Activated T-cell treated with anti-CD3 and anti-CD28 coated beads, Interleukin-2, amount 50 U/mL, for 72 hours (primary cell): Measurements from ENCODE around the gene MMP28. TPM values are rescaled to one million over a fixed set of nuclear protein-coding genes. Genes with fewer than 3 reads are reported as not detected.

Source experiments
- ATAC-seq, 2 donors: fragments of 150-1000 bp; cut with Tn5 transposase; replicated peaks in 1 of 2; 2 replicates each; pipeline ENCODE4 v1.10.0; 2021; ENCODE audit warnings: moderate library complexity in 2 of 2, mild to moderate bottlenecking in 1 of 2
- DNase-seq, 2 donors: peaks; one replicate each; pipeline ENCODE4 v3.0.0; 2021 to 2022; ENCODE audit warnings: mixed read lengths in 1 of 2
- H3K27ac Mint-ChIP-seq: one replicate; pipeline ENCODE4 v1.8.0; 2022; ENCODE audit warnings: mild to moderate bottlenecking, moderate library complexity, mixed read lengths
- H3K27me3 Mint-ChIP-seq: one replicate; pipeline ENCODE4 v1.8.0; 2022; ENCODE audit warnings: low read depth, mixed read lengths
- H3K36me3 Mint-ChIP-seq, 2 donors: one replicate each; pipeline ENCODE4 v1.8.0; 2022; ENCODE audit warnings: mixed read lengths in 2 of 2, mild to moderate bottlenecking in 1 of 2; ENCODE audit not compliant: insufficient read depth in 2 of 2
- H3K4me1 Mint-ChIP-seq: one replicate; pipeline ENCODE4 v1.8.0; 2022; ENCODE audit warnings: low read depth, mixed read lengths
- H3K4me3 Mint-ChIP-seq, 2 donors: one replicate each; pipeline ENCODE4 v1.8.0; 2022; ENCODE audit warnings: mild to moderate bottlenecking in 2 of 2, mixed read lengths in 2 of 2, moderate library complexity in 2 of 2
- H3K9me3 Mint-ChIP-seq, 2 donors: one replicate each; pipeline ENCODE4 v1.8.0; 2022; ENCODE audit warnings: mixed read lengths in 2 of 2
- total RNA-seq, 2 donors: library from RNA; stranded (reverse); gene quantifications; one replicate each; pipeline ENCODE4 v1.2.3, GENCODE V29; 2022

Gene MMP28
- total RNA-seq, 2 donors from 2014 or later, result 0.96 TPM; not detected in 1

DNA sequence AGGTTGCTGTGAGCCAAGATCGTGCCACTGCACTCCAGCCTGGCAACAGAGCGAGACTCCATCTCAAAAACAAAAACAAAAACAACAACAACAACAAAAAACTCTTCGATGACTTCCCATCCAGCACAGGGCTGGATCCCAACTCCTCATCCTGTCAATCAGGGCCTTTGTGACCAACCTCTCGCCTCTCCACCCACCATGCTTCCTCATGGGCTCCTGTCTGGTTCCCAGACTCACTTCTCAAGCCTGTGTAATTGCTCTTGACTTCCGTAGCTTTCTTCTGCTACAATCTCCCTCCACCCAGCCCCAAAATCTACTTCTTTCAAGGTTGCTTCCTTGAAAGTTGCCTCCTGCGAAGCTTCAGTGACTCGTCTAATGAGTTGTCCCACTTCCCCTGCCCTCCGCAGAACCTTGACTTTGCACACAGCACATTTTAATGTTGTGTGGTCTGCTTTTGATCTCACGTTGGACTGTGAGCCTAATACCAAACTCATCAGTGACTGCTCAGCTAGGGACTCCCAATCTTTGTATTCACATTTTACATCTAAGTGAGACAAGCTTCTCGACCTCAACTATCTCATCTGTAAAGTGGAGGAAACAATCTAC lies 64.9 kb downstream of the MMP28 start:
- peak overlapping the region; percentile 76 to 81 for H3K4me3 Mint-ChIP-seq
- H3K4me1 Mint-ChIP-seq, result peaks cover 14% of the 10 kb centered on the region
- DNase-seq (no peak), ATAC-seq (peak; percentile 30 to 33)
- no peaks in the 10 kb centered on the region for H3K27me3 Mint-ChIP-seq
- peaks cover under 1 to 2% of the 10 kb centered on the region in 2 donors for H3K36me3 Mint-ChIP-seq
- H3K9me3 Mint-ChIP-seq, result no peaks in the 10 kb centered on the region
- peak overlapping the region; percentile 51 for H3K27ac Mint-ChIP-seq

DNA sequence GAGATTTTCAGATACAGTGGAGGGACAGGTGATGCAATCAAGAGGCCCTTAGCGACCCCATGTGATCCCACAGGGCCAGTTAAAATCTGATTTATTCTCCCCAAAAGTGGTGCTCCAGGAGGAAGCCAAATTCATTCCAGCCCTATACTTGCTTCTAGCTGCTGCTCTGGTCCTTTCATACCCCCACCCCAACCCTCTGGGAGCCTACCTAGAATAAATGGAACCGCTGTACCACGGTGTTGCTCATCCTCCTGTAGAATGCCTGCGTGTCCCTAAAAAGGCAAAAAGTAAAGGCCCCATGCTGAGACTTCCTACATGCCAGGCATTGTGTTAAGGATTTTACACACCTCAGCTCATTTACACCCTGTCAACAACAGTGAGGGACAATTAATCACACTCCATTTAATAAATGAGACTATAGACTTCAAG lies 66.0 kb downstream of the MMP28 start:
- no peak for ATAC-seq
- H3K36me3 Mint-ChIP-seq, result peaks cover 2 to 9% of the 10 kb centered on the region in 2 donors
- H3K4me3 Mint-ChIP-seq, result no peak overlapping the region
- no peaks in the 10 kb centered on the region for H3K9me3 Mint-ChIP-seq
- no peak overlapping the region for H3K27ac Mint-ChIP-seq
- DNase-seq, result no peak
- peaks cover 14% of the 10 kb centered on the region for H3K4me1 Mint-ChIP-seq
- H3K27me3 Mint-ChIP-seq, result no peaks in the 10 kb centered on the region

DNA sequence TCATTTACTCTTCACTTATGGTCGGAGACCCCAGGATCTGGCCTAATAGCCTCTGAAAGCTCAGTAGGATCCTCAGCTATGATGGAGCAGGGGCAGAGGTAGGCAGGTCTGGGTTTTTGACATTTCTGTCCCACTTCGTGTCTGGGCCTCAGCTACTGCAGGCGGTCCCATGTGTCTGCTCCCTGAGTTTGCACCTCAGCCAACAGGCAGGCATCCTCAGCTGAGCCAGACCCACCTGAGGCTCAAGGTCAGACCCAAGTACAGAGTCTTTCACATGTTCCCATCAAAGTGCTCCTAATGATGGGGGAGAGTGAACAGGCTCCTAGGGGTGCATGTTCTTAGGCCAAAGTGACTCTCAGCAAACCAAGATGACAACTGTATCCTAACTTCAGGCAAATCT lies 66.9 kb downstream of the MMP28 start:
- no peak for DNase-seq
- no peak for ATAC-seq
- Mint-ChIP-seq H3K4me3 (no peak overlapping the region), H3K9me3 (no peaks in the 10 kb centered on the region), H3K27ac (no peak overlapping the region), H3K4me1 (peaks cover 14% of the 10 kb centered on the region), H3K36me3 (peaks cover 4 to 9% of the 10 kb centered on the region in 2 donors), H3K27me3 (no peaks in the 10 kb centered on the region)

DNA sequence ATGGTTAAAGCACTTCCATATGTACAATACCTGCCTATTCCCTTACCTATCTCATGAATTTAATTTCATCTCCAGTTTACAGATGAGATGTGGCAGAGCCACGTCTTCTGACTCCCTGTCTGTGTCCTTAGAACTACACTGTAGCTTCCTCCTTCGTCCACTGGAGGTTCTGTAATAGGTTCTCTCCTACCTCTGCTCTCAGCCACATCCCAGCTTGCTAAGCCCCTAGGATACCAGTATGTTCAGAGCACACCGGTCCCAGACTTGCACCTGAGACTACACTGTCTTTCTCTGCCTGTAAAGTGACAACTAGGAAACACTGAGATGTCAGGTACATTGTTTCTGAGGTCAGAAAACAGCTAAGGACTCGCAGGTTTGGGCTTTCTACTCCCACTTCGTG lies 67.8 kb downstream of the MMP28 start:
- H3K4me3 Mint-ChIP-seq, result no peak overlapping the region
- H3K9me3 Mint-ChIP-seq, result no peaks in the 10 kb centered on the region
- no peak for DNase-seq
- peaks cover 4 to 9% of the 10 kb centered on the region in 2 donors for H3K36me3 Mint-ChIP-seq
- ATAC-seq, result no peak
- H3K27ac Mint-ChIP-seq, result no peak overlapping the region
- peaks cover 14% of the 10 kb centered on the region for H3K4me1 Mint-ChIP-seq
- no peaks in the 10 kb centered on the region for H3K27me3 Mint-ChIP-seq

DNA sequence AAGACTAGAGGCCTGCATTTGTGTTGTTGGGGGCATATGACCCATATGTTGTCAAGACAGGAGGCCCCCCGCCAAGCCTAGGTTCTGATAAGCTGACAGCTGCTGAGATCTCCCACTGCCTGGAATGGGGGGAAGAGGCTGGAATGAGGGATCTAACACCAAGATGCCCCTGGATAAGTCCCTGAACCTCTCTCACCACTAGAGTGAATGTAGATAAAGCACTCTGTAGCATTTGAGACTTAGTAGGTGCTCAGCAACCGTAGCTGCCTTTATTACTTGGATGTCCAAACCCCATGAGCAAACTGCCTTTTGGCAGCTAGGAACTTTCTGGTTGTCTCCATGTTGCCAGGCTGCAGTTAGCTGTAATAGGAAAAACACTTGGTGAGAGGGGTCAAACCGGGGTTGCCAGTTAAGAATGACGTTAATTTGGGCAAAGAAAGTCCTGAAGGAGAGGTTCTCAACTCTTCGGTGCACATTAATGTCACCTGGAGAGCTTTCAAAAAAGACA lies 68.4 kb downstream of the MMP28 start:
- H3K36me3 Mint-ChIP-seq, result peaks cover 4 to 9% of the 10 kb centered on the region in 2 donors
- no peak for DNase-seq
- no peak overlapping the region for H3K27ac Mint-ChIP-seq
- no peak overlapping the region for H3K4me3 Mint-ChIP-seq
- no peak for ATAC-seq
- no peaks in the 10 kb centered on the region for H3K9me3 Mint-ChIP-seq
- H3K27me3 Mint-ChIP-seq, result no peaks in the 10 kb centered on the region
- H3K4me1 Mint-ChIP-seq, result peaks cover 14% of the 10 kb centered on the region

DNA sequence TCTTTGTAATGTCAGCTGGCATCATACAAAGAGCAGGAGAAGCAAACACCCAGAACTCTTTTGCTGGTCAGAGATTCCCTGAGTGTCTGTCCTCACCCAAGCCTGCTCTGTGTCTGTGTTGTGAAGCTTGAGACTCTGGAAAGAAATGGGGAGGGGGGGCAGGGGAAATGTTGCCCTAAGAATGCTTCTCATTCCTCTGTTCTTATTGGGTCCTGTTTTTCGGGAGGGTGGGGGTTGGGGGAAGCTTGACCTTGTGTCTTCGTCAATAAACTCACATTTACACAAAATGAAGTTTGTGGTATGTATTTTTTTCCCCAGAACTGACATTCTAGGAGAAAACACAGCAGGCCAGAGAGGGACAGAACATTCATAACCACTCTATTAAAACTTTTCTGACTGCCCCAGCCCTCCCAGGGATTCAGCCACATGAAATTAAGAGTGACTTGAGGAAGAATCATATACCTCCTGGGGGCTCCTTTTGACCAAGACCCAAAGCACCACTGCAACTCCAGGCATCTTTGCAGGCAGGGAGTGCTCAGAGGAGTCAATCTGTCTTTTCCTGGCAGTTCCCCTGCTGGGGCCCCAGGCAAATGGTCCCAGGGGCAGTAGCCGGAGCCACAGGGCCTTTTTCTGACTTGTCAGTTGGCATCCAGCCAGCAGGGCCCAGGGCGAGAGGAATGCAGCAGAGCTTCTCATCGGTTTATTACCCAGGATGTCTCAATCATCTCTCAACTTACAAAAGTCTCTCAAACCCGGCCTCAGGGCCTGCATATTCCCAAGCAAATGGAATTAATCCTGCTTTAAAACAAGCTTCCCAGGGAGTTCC lies 69.1 kb downstream of the MMP28 start:
- no peaks in the 10 kb centered on the region for H3K9me3 Mint-ChIP-seq
- H3K27me3 Mint-ChIP-seq, result no peaks in the 10 kb centered on the region
- ATAC-seq (no peak), DNase-seq (no peak)
- H3K27ac Mint-ChIP-seq, result no peak overlapping the region
- no peak overlapping the region for H3K4me3 Mint-ChIP-seq
- peaks cover 4 to 10% of the 10 kb centered on the region in 2 donors for H3K36me3 Mint-ChIP-seq
- peaks cover 14% of the 10 kb centered on the region for H3K4me1 Mint-ChIP-seq

DNA sequence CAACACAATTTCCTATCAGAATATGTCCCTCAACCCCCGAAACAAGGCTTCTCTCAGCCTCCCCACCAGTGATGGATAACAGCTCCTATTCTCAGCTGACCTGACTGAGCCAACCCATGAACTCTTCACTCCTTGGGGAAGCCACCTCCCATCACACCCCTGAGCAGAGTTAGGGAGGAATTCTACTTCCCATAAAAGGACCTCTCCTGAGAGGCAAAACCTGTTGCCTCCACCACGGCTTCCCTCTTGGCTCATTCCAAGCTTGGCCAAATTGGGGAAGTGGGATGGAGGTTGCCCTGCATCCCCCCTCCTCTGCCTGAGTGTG lies 69.7 kb downstream of the MMP28 start:
- DNase-seq (no peak), ATAC-seq (no peak)

DNA sequence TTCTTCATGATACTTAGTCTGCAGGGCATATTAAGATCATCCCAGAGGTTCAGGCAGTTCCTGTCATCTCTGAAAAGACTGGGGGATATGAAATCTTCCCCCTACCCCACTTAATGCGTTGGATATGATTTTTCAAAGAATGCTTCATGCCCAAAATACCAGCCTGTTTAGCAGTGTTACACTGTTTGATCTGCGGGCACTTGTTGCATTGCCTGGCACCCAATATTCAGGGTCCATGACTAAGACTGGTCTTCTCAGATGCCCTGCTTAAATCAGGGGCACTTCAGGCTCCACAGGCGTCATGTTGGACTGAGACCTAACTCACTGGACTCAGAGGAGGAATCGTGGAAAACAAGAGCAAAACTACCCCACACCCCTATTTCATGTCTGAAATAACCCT lies 70.4 kb downstream of the MMP28 start:
- Mint-ChIP-seq H3K27me3 (no peaks in the 10 kb centered on the region), H3K4me1 (peaks cover 1% of the 10 kb centered on the region), H3K4me3 (no peak overlapping the region), H3K9me3 (no peaks in the 10 kb centered on the region), H3K27ac (no peak overlapping the region), H3K36me3 (peaks cover 6 to 15% of the 10 kb centered on the region in 2 donors)
- ATAC-seq (no peak), DNase-seq (no peak)

More for the DNA sequence above, 69.7 kb downstream of the MMP28 start:
- Mint-ChIP-seq H3K4me3 (no peak overlapping the region), H3K36me3 (peaks cover 4 to 13% of the 10 kb centered on the region in 2 donors), H3K4me1 (peaks cover 8% of the 10 kb centered on the region), H3K9me3 (no peaks in the 10 kb centered on the region), H3K27me3 (no peaks in the 10 kb centered on the region), H3K27ac (no peak overlapping the region)

DNA sequence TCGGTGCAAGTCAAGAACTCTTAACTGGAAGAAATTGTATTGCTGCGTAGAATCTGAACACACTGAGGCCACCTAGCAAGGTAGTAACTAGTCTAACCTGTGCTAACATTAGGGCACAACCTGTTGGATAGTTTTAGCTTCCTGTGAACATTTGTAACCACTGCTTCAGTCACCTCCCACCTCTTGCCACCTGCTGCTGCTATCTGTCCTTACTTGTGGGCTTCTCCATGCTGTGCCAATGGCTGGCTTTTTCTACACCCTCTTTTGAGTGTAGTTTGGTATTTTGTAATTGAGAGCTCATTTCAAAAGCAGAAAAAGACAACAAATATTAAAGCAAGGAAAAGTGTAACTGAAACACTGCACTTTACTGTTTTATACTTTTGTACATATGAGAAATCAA lies 71.7 kb downstream of the MMP28 start:
- ATAC-seq (peak in 1 of 2 donors; percentile 15), DNase-seq (no peak)
- Mint-ChIP-seq H3K9me3 (no peaks in the 10 kb centered on the region), H3K27ac (no peak overlapping the region), H3K4me1 (no peaks in the 10 kb centered on the region), H3K27me3 (no peaks in the 10 kb centered on the region), H3K36me3 (peaks cover 6 to 16% of the 10 kb centered on the region in 2 donors), H3K4me3 (no peak overlapping the region)

DNA sequence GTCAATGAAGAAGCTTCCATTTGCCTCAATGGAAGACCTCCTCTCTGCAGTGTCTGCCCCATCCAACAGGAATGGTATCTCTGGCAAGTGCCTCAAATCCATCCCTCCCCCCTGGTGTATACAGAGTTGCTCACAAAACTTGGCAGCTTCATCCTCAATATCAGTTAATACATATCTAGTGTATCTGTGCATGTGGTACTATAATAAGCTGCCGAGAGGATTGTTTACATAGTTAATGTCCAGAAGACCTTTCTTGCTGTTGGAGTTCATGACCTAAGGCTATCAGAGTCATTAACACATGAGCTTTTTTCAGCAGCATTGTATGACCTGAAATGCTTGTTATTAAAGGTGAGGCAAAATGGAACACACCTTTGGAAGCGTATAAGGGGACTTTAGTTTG lies 78.0 kb downstream of the MMP28 start:
- Mint-ChIP-seq H3K4me1 (no peaks in the 10 kb centered on the region), H3K4me3 (no peak overlapping the region), H3K36me3 (peaks cover 2 to 14% of the 10 kb centered on the region in 2 donors), H3K27me3 (no peaks in the 10 kb centered on the region), H3K27ac (no peak overlapping the region), H3K9me3 (no peaks in the 10 kb centered on the region)
- ATAC-seq, result no peak
- DNase-seq, result no peak

DNA sequence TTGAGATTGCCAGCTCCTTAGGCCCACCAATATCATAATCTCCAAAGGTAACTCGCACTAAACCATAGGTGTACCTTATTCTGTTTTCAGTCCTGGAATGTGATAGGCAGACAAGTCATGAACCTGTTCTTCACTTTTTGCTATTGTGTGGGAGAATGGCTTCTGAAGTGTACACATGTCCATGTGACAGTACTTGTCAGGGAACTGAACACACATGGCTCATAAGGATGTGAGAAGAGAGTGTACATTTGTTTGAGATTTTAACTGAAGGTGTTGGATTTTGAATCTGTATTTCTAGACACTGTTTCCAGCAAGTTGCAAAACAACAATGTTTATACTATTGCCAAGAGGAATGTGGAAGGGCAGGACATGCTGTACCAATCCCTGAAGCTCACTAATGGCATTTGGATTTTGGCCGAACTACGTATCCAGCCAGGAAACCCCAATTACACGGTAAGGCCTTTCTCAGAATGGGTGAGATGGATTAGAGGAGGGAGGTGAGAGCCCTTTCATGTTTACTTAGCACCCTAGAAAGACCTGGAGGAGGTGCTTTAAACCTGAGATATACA lies 78.5 kb downstream of the MMP28 start:
- H3K9me3 Mint-ChIP-seq, result no peaks in the 10 kb centered on the region
- no peak overlapping the region for H3K27ac Mint-ChIP-seq
- ATAC-seq (no peak), DNase-seq (no peak)
- H3K4me1 Mint-ChIP-seq, result peaks cover 2% of the 10 kb centered on the region
- no peak overlapping the region for H3K4me3 Mint-ChIP-seq
- H3K27me3 Mint-ChIP-seq, result no peaks in the 10 kb centered on the region
- H3K36me3 Mint-ChIP-seq, result peaks cover 2 to 14% of the 10 kb centered on the region in 2 donors

DNA sequence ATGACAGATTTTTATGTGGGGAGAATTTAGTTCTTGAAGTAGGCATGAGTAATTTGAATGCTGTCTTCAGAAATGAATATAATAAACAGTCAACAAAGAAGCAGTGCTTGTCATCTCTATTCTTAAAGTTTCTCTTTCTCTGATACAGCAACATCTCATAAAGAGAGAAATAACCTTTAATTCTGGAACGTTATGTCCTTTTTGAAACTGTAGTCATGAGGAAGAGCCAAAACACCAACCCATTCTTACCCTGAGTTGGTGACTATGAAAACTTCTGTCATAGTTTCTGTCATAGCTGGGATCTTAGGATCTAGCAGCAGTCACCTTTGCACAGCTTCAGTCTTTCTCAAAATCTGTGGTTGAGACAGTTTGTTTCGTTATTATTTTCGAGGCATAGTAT lies 79.3 kb downstream of the MMP28 start:
- peak; percentile 40 to 76 for ATAC-seq
- no peak overlapping the region for H3K4me3 Mint-ChIP-seq
- H3K9me3 Mint-ChIP-seq, result no peaks in the 10 kb centered on the region
- no peaks in the 10 kb centered on the region for H3K27me3 Mint-ChIP-seq
- H3K4me1 Mint-ChIP-seq, result peaks cover 10% of the 10 kb centered on the region
- DNase-seq, result no peak
- H3K36me3 Mint-ChIP-seq, result peaks cover 2 to 13% of the 10 kb centered on the region in 2 donors
- H3K27ac Mint-ChIP-seq, result no peak overlapping the region
